D721Med (cell line): ENCODE results near the gene MYLK3.

Source experiments
- DNase-seq: peaks from one replicate; pipeline ENCODE4 v3.0.0; 2011; ENCODE audit warnings: low spot score; ENCODE audit not compliant: insufficient read length
- FAIRE-seq: peaks from 2 replicates; lab custom pipeline; 2011; peaks lifted over from hg19 to GRCh38; lab: Jason Lieb, UNC
- CTCF ChIP-seq: IDR thresholded peaks from 2 replicates; pipeline ENCODE4 v1.5.1; 2012; ENCODE audit warnings: mild to moderate bottlenecking, control low read depth; ENCODE audit not compliant: insufficient read depth; ENCODE audit errors: missing control alignments

The MYLK3 gene

DNA sequence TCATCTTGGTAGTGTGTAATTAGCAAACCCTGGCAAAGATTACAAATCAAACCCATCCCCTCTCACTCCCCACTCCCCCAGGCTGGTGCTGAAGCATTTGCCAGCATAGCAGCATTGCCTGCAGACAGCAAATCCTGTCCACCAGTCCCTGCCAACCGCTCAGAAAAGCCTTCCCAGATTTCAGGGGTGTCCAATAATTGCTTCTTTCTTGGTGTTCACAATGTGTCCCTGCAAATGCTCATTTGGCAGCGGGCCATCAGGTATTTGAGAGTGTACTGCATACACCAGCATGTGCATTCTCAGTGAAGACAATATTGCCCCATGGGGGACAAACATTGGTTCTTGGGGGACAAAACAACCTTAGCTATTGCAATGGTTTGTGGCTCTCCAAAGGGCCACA lies 30.5 kb downstream of the MYLK3 start:
- no peak for DNase-seq
- FAIRE-seq = no peak
- no peak for TF ChIP-seq CTCF

- no peak for TF ChIP-seq CTCF
- no peak for FAIRE-seq
- no peak for DNase-seq
Observed at GRCh38 chr16:46715769-46716305, 32.3 kb downstream of the MYLK3 start.

- TF ChIP-seq CTCF = no peak
- DNase-seq (no peak), FAIRE-seq (no peak)
Observed at GRCh38 chr16:46714797-46715591, 33.1 kb downstream of the MYLK3 start.

DNA sequence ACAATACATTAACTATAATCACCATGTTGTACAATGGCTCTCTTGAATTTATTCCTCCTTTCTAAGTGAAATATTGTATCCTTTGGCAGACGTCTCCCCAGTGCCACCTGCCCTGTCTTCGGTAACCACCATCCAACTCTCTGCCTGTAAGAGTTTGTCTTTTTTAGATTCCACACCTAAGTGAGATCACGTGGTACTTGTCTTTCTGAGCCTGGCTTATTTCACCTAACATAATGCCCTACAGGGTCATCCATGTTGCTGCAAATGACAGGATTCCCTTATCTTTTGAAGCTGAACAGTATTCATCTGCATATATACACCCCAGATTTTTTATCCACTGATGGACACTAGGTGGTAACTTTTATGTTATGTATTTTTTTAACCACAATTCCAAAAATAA lies 34.5 kb downstream of the MYLK3 start:
- TF ChIP-seq CTCF = no peak
- no peak for FAIRE-seq
- no peak for DNase-seq

DNA sequence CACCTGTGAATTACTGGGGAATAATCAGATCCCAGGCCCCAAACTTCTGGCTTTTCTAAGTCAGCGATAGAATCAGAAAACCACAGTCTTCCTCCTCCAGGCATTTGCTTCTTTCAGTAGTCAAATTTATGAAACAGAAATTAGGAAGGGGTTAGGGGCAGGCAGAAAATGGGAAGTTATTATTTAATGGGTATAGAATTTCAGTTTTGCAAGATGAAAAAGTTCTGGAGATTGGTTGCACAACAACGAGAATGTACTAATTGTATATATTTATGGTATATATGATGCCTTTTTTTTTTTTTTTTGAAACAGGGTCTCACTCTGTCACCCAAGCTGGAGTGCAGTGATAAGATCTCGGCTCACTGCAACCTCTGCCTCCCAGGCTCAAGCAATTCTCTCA lies 35.2 kb downstream of the MYLK3 start:
- FAIRE-seq = no peak
- TF ChIP-seq CTCF = no peak
- no peak for DNase-seq

- no peak for TF ChIP-seq CTCF
- no peak for FAIRE-seq
- DNase-seq = no peak
Observed at GRCh38 chr16:46711106-46712058, 36.8 kb downstream of the MYLK3 start.
